B cell (primary cell): ENCODE data around the gene CAMTA1.

Source experiments
- CTCF ChIP-seq: fragments of 200-600 bp; IDR thresholded peaks from one replicate; pipeline ENCODE4 v1.8.0; 2022; ENCODE audit warnings: antibody characterized with exemption, mild to moderate bottlenecking
- EZH2 ChIP-seq: IDR thresholded peaks from 2 replicates; pipeline ENCODE4 v1.6.1; 2012; ENCODE audit warnings: borderline replicate concordance, low read depth, mild to moderate bottlenecking, moderate library complexity, low read length; ENCODE audit not compliant: insufficient read depth, poor library complexity, severe bottlenecking

DNA sequence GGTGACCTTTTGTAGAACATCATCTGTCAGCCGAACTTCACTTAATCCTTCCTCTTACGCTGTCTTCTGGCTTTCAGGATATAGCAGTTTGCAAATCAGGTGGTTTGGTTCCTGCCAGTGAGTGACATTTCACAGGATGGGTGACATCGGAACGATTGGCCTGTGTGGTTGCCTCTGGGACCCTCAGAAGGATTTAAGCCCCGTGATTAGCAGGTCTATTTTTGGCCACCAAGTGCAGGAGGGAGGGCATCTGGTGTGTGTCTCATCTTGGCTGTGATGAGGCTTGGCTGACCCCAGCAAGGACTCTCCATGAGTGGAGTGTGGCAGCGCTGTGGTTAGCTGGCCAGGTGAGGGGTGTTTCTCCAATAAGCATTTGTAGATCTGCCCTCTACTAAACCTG lies 578.2 kb downstream of the CAMTA1 start:
- TF ChIP-seq CTCF (no peak), EZH2 (no peak)
